NCI-H82 (cell line): ENCODE measurements around the gene MRPL19.
A peak's percentile ranks its signal among the peaks of the same experiment; 100 is the strongest.

Experiments
- DNase-seq: peaks from one replicate; lab custom pipeline; 2025; lab: John Stamatoyannopoulos, UW

The MRPL19 gene

DNA sequence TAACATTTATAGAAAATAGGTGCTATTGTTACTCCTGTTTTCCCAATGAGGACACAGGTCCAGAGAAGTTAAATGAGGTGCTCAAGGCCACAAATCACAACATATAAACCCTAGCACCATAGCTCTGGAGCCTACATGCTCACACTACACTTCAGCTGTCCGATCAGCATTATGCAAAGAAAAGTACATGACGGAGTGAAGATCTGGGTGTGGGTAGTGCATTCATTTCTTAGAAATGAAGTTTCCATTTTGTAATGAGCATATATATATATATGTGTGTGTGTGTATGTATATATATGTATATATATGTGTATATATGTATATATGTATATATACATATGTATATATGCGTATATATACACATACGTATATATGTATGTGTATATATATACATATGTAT lies 30.2 kb upstream of the MRPL19 start:
- DNase-seq, result no peak

DNA sequence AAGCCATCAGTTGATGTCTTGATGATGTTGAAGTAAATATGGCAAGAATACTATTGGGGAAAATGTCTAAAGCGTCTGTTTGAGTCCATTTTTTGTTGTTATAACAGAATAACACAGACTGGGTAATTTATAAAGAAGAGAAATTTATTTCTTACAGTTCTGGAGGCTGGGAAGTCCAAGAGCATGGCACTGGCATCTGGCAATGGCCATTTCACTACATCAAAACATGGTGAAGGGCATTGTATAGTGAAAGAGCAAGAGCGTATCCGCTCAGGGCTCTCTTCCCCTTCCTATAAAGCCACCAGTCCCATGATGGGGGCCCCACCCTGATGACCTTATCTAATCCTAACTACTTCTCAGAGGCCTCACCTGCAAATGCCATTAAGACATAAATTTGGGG lies 29.6 kb upstream of the MRPL19 start:
- no peak for DNase-seq

DNA sequence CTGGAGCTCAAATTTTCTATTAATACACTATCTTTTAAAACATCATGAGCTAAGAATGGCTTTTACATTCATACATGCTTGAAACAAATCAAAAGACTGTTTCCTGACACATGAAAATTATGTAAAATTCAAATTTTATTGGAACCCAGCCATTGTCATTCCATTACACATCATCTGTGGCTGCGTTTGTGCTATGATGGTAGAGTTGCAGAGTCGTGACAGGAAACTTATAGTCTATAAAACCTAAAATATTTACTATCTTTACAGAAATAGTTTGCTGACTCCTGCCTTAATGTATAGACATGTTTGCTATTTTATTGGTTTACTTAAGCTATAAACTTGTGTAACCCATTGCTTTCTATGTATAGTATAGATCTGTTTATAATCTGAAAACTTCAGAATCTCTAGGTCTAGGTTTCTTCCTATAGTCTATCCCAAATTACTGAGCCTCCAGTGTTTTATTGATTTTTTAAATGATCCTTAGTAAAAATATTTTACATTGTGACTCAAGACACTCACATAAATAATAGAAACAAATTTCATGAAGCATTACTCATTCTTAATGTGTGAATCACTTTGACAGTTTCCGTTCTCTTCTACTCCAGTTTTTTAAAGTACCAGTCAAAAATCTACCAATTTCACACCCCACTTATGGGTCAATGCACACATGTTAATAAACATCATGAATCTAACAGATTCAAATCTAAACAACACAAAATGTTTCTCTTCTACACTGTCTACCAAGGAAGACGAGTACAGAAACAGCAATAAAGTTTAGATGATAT lies 26.4 kb upstream of the MRPL19 start:
- no peak for DNase-seq

DNA sequence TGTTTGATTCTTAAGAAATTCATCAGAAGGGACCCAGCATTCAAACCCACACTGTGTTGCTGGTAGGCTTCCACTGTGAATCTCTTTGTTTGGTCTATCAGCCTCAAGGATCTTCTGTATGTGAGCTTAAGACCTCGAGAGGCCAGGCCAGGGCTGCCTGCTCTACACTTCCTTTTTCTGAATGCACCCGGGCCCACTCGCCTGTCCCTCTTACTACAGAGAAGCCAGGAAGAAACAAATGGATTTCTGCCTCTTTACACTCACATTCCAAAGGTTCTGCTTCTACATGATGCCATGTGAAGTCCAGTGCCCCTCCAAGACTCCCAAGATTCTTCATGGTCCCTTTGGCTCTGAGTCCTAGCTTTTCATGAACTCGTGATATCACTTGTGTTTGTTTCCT lies 25.4 kb upstream of the MRPL19 start:
- DNase-seq, result no peak

DNA sequence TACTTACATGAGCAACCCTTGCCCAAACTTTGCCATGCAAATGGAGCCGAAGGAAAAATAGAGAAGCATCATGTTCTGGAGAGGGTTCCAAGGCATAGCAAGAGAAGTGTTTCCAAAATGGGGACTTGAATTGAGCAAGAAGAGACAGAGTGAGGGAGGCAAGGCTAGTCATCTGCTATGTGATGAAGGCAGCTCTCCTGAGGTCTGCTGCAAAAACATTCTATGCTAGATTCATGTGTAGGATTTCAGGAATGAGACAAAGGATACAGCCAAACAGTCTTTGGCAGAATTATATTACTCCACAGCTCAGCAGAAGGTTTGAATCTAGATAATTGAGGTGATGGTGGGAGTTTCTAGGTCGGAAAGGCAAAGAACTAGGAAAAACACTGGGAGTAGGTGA lies 24.1 kb upstream of the MRPL19 start:
- DNase-seq, result no peak

DNA sequence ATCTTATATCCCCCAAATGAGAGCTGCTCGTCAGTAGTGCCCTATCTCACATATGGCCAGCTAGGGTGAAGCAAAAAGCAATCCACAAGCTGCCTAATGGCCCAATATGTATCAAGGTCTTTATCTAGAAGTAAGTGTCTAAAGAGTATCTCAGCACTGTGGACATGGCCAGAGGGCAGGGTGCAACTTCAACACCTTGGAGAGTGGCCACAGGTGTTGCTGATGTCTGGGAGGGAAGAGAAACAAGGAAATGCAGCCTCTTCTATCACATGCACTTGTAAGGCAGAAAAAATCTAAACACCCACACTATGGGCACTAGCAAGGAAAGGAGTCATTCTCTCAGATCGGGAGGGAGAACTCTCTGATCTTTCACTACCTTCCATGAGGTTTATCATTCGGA lies 23.7 kb upstream of the MRPL19 start:
- no peak for DNase-seq

DNA sequence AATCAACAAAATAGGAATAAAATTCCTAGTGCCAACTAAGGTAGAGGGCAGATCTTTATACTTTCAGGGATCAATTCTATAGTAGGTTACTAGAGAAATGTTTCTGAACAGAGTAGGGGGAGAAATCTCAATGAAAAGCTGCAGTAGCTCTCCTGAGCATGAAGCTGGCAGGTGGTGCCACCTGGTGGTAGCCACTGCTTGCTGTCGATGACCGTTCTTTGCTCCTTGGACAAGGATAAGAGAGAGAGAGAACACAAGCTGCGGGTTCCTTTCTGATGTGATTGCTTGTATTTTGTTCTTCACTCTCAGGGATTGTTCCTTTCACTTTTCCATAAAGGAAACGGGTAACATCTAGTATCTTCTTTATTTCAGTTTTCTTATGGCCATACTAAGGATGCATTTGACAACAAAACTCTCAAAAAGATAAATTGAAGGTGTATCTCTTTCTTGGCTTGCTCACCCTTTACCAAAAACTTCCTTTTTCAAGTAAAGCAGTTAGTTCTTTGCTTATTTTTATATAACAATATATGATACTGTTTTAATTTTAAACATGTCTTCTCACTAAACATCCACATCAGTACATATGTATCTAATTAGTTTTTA lies 18.6 kb upstream of the MRPL19 start:
- peak; percentile 90 for DNase-seq

DNA sequence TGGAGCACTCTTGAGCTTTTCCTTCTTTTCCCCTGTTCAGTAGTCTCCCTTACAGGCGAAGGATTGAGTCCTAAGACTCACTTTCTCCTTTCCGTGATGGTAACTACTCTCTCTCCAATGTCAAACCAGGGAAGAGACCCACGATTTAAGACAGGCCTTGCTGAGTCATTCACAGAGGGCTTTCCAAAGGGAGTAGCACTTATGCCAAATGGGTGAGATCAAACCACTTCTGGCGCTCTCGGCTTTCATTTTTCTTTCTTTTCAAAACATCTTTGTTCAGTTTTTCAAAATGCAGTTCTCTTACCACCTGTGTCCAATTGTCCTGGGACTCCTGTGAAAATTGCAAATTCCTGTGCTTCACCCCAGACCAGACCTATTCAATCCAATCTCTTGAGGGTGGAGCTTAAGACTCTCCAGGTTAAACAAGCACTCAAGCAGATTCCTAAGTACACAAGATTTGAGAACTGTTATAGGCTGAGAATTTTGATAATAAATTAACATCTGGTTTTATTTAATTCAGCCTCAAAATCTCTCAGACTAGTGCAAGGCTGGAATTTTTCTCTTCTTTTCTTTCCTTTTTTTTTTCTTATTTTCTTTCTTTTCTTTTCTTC lies 14.4 kb upstream of the MRPL19 start:
- no peak for DNase-seq

DNA sequence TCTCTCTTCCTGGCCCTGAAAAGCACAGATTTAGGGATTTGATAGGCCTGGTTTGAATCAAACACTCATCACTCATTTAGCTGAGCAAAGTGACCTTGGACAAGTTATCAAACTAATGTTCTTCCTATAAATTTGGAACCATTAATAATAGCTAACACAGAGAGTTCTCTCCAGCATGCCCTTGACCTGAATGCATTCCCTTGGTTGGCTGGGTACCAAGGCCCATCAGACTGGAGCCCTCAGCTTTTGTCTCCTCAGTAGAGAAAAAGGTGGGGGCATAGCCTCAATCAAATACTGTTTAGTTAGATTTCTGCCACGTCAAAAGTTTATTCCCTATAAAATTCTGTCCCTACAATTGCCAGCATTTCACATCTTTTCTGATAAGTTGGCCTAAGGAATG lies 13.8 kb upstream of the MRPL19 start:
- no peak for DNase-seq

DNA sequence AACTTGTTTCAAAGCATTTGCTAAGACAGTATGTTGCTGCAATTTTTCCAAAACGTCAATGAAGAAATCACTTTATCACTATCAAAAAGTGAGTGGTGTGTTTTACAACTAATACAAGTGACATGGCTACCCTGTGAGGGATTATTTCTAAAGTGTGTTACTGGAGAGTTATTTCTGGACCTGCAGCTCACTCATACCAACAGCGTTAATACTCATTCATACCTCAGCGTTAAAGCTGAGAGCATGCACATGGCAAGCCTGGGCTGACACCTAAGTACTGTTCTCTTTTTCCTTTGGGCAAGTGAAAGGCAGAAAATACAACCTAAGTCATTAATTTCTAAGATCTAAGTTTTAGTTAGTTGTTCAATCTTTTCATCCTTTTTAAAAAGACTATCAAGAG lies 13.0 kb upstream of the MRPL19 start:
- no peak for DNase-seq

DNA sequence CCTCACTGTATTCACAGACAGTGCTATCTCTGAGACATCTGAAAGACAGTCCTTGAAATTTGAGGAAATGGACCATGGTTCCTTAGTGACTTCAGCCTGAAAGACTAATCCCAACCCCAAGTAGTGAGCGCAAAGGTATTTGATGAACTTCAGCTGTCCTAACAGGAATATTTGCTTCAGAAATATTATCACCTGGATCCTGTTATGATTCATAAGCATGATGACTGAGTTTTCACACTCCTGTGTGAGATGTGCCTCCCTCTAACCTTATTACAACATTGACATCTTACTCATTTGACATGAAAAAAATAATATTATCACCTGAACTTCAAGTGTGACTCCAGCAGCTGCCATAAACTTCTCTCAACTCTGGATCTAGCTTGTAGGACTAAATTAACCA lies 11.6 kb upstream of the MRPL19 start:
- no peak for DNase-seq

DNA sequence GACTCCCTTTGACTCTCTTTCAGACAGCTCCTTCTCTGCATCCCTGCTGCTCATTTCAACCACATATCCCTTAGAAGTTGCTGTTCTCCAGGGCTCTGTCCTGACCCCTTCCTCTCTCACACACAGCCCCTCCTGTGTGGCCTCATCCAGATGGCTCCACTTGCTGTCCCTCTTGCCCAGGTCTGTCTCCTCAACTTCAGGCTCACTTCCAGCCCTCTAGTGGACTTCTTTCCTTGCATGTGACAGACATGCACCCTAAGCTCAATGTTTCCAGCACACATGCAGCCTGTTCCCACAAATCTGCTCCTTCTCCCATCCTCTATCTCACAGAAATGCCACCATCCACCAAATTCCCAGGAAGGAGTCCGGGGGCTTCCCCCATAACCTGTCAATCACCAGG lies 9.0 kb upstream of the MRPL19 start:
- DNase-seq, result no peak

DNA sequence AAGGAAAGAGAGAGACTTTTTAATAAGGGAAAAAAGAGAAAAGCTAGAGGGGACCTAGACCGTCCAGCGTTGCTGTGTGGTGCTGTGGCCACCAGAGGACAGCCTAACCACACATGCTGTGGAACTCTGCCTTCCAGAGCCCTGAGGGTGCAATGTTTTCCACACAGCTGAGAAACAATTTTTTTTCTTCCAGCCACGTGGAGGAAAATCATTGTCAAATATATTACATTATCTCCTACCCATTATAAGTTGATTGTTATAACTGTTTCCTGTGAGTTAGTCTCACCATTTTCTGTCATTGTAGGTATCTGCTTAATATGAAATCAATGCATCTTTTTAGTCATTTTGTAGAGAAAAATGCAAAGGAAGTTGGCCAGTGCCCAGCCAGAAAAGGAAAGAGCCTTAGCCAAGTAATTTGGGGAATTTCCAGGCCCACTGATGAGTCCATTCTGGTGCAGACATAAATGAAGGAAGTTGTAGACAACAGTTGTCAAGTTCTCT lies 5.9 kb upstream of the MRPL19 start:
- peak; percentile 77 for DNase-seq

DNA sequence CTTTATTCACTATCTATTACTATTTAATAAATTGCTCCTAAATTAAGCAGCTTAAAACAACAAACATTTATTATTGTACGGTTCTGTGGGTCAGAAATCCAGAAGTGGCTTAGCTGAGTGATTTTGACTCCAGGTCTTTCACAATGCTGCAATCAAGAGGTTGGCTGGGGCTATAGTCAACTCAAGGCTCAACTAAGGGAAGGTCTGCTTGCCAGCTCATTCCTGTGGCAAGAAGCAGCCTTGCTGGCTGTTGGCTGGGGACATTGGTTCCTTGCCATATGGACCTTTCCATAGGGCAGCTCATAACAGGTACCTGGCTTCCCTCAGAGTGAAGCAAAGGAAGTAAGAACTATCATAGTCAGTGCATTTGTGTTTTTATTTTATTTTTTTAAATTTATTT lies 5.0 kb upstream of the MRPL19 start:
- DNase-seq, result peak; percentile 10

DNA sequence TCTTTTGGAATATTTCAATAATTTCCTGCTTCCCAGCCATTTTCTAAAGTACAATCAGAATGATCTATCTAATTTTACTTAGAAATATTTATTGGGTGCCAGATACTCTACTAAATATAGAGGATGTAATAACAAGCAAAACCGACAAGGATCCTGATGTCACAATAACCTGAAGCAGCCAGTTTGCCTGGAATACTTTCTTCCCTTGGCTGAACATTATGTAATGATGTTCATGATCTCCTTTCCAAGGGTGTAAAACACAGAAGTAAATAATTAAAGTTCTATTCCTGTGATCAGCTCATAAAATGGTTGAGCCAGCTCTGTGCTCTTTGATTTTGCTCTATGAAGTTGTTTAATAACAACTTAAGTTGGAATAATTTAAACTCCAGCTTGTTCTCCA lies 2.6 kb upstream of the MRPL19 start:
- DNase-seq, result no peak

DNA sequence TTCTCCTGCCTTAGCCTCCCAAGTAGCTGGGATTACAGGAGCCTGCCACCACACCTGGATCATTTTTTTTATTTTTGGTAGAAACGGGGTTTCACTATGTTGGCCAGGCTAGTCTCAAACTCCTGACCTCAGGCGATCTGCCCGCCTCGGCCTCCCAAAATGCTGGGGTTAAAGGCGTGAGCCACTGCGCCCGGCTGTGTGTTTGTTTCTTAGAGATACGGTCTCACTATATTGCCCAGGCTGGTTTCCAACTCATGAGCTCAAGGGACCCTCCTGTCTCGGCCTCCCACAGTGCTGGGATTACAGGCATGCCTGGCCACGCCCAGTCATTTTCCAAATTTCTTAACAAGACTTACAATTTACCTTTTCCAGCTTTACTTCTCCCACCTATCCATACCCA lies 940 bp upstream of the MRPL19 start:
- DNase-seq, result no peak

DNA sequence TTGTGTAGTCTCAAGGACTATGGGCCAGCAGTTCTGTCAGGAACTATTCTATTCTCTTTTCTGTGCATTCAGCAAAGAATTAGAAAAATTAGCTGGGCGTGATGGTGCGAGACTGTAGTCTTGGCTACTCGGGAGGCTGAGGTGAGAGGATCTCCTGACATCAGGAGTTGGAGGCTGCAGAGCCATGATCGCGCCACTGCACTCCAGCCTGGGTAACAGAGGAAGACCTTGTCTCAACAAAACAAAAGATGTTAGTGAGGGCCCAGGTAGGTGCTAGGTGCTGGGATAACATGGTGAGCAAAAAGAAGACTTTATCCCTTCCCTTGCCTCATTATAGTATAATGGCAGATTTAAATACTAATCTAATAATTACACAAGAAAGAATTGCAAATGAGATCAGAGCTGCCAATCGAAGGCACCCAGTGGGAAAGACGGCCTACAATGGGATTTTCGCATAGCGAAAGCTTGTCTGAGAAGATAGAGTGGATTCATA lies 447 bp upstream of the MRPL19 start:
- no peak for DNase-seq

DNA sequence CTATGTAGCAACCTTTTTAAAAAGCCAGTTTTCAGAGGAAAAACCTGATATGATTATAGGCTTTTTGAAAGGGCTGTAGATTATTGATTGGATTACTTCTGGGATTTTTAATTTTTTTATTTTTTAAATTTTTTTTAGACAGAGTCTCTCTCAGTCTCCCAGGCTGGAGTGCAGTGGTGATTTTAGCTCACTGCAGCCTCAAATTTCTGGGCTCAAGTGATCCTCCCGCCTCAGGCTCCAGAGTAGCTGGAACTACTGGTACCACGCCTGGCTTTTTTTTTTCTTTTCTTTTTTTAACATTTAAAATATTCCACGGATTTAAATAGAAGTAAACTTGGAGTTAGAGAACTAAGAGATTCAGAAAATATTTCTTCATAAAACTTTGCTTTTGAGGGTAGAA lies 1.2 kb downstream of the MRPL19 start:
- peak; percentile 6 for DNase-seq

DNA sequence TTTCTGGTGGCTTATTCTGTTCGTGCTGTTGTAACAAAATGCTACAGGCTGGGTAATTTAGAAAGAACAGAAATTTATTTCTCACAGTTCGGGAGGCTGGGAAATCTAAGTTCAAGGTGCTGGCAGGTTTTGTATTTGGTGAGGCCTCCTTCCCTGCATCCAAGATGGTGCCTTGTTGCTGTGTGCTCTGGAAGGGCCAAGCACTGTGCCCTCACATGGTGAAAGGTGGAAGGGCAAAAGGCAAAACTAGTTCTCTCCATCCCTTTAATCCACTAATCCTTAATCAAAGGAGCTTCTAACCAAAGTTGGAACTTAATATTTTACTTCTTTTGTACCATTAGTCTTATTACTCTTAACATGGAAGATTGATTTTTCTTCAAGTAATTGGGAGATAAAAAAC lies 7.4 kb downstream of the MRPL19 start:
- DNase-seq, result no peak

DNA sequence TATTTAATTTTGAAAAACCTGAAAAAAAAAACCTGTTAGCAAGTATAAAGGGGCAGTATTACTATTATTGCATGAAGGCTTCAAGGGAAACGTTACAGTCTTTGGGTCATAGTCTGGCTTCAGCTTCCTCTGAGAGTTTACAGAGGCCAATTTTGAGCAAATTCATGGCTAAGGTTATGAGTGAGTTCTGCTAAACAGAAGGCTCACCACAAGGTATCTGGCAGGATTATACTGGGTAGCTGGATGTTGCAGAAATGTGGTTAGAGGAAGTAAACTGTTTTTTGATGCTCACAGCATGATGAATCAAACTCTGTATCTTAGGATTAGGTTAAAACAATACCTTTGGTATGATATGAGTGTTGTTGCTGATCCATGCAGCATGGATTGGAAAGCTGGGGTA lies 9.3 kb downstream of the MRPL19 start:
- no peak for DNase-seq

DNA sequence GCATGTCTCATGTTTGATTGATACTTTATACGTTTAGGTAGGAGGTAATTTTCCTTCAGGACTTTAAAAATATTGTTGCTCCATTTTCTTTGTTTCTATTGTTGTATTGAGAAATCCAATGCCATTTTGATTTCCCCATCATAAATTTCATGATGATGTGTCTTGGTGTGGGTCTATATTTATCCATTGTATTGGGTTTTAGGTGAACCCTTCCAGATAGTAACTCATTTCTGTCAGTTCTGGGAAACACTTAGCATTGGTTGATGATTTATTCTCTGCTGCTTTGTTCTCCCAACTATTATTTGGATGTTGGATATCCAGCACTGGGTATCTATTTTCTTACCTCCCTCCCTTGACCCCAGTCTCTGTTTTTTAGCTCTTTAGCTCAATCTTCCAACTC lies 10.0 kb downstream of the MRPL19 start:
- DNase-seq, result no peak

DNA sequence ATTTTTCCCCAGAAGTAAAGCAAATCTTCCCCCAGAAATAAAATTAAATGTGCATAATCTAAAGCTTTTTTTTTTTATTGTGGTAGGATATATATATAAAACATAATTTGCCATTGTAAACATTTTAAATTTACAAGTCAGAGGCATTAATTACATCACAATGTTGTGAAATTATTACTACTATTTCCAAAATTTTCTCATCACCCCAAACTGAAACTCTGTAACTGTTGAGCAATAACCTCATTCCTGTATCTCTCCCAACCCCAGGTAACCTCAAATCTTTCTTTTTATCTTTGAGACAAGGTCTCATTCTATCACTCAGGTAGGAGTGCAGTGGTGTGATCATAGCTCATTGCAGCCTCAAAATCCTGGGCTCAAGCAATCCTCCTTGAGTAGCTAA lies 11.2 kb downstream of the MRPL19 start:
- DNase-seq, result no peak

DNA sequence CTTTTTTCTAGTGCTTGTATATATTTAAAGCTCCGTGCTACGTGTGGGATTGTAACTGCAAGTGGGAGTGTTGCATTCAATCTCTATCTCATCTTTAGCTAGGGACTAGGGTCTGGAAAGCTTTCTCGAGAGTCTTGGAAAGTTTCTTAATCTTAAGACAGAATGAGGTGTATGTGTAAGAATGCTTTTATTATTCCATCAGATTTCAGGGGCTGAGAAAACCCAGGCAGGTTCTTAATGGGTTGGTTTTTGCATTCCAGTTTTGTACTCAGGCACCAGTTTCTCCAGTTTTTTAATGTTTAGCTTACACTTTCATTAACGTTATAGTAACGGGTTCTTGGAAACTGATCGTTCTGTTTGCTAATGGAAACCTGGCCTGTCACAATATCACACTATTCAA lies 20.3 kb downstream of the MRPL19 start:
- no peak for DNase-seq
